CD4-positive, alpha-beta T cell treated with Interleukin-15 for 1 hour (primary cell): ENCODE results near the gene MEG3.

ENCODE experiments used
- DNase-seq: peaks from one replicate; pipeline ENCODE4 v3.0.0-alpha.2; 2020

MEG3 gene

GRCh38 chr14:100882991-100883788 is 57.3 kb downstream of the MEG3 start:
- no peak for DNase-seq

GRCh38 chr14:100883789-100884101 is 57.8 kb downstream of the MEG3 start:
- no peak for DNase-seq

DNA sequence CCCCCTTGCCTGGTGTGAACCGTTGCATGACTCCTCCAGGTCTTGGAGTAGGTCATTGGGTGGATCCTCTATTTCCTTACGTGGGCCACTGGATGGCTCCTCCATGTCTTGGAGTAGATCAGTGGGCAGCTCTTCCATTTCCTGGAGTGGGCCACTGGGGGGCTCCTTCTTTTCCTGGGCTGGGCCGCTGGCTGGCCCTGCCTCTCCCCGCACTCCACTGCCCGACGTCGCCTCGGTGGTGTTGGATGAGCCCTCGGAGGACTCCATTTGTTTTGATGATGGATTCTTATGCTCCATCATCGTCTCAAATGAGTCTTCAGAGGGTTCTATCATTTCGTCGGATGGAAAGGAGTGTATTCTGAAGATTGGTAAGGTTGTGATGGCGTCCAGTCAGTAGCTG is 58.5 kb downstream of the MEG3 start:
- DNase-seq: no peak

- no peak for DNase-seq
Observed at GRCh38 chr14:100885196-100885595, 59.3 kb downstream of the MEG3 start.

- no peak for DNase-seq
Observed at GRCh38 chr14:100885617-100886016, 59.7 kb downstream of the MEG3 start.

- no peak for DNase-seq
Observed at GRCh38 chr14:100887728-100888335, 61.9 kb downstream of the MEG3 start.

- no peak for DNase-seq
Observed at GRCh38 chr14:100888789-100889315, 62.9 kb downstream of the MEG3 start.

GRCh38 chr14:100889641-100890040 is 63.7 kb downstream of the MEG3 start:
- peak; percentile 5 for DNase-seq

DNA sequence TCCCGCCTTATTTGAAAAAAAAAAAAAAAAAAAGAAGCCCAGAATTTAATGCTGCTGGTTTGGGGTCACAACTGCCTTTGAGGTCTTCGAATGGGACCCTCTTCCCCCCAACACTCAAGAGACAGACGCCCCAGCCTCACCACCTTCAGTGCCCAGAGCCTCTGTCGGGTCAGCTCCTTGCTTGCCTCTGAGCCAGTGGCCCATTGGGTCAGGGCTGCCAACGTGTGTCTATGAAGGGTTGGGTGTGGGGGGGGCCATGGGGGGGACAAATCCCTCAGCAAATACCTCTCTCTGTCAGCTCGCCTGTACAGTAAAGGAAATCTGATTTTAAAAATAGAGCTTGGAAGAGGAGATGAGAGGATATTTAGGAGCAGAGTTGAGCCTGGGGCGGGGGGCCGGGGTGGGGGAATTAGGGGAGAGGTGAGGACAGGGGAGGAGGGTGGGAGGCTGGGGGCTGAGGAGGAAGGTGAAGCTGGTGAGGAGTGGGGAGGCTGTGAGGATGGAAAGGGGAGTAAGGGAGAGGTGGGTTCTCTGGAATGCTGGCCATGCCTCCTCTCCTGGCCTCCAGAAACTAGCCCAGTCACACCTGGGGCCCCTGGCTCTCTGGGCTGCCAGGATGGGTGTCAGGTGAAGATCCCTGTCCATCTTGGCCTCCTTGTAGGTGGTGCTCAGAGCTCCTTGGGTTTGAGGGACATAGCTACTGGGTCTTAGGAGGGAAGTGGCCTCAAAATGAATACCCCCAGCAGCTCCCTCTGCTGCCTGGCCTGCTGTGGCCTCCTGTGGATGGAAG is 64.3 kb downstream of the MEG3 start:
- DNase-seq: peak; percentile 4

DNA sequence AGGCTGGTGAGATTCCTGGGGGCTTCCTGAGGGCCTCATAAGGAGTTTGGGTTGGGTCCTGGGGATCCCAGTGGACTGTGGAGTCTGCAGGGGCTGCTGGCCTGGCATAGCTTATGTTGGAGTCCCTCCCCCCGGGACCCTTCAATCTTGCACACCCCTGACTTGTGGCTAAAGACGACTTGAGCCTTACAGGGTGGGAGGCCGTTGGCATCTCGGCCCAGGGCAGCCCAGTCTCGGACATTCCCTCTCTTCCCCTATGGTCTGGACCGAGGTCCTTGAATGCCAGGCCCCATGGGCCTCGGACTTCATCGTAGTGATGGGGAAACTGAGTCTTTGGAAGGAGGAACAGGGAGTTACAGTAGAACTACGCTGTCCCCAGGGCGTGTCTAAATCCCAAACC is 65.1 kb downstream of the MEG3 start:
- DNase-seq: peak; percentile 12

- no peak for DNase-seq
Observed at GRCh38 chr14:100891501-100892445, 65.9 kb downstream of the MEG3 start.

- no peak for DNase-seq
Observed at GRCh38 chr14:100892496-100893227, 66.7 kb downstream of the MEG3 start.

DNA sequence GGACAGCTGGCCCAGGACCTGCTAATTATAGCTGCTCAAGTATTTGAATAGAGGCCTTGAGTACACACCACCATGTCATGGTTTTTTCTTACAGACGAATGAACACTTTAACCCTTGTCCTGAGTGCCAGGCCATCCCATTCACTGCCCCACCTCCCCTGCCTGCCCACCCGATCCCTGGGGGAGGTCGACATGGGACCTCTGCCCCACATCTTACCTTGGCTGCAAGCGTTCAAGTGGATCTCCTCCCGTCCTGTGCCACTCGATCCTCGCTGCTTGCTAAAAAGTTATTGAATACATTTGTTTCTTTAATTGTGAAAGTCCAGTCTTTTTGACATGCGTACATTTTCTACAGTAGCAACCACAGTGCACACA is 67.3 kb downstream of the MEG3 start:
- DNase-seq: no peak

- DNase-seq: no peak
Observed at GRCh38 chr14:100893760-100894159, 67.8 kb downstream of the MEG3 start.

- no peak for DNase-seq
Observed at GRCh38 chr14:100894416-100894815, 68.5 kb downstream of the MEG3 start.

DNA sequence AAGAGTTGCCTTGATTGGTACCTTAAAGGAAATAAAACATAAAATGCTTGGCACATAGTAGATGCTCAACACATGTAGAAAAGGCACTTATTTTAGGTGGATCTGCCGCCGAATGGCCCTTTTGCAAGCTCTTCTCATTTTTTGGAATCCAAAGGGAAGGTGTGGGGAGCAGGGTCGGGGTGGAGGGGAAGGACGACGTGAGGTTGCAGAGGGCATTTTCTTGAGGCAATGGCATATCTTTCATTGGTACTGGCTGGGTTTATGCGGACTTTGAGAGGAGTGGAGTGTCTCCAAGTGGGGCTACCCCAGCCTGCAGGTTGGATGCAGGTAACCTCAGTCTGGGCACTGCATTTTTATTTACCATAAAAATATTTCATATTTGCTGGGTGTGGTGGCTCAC is 69.5 kb downstream of the MEG3 start:
- DNase-seq: no peak

DNA sequence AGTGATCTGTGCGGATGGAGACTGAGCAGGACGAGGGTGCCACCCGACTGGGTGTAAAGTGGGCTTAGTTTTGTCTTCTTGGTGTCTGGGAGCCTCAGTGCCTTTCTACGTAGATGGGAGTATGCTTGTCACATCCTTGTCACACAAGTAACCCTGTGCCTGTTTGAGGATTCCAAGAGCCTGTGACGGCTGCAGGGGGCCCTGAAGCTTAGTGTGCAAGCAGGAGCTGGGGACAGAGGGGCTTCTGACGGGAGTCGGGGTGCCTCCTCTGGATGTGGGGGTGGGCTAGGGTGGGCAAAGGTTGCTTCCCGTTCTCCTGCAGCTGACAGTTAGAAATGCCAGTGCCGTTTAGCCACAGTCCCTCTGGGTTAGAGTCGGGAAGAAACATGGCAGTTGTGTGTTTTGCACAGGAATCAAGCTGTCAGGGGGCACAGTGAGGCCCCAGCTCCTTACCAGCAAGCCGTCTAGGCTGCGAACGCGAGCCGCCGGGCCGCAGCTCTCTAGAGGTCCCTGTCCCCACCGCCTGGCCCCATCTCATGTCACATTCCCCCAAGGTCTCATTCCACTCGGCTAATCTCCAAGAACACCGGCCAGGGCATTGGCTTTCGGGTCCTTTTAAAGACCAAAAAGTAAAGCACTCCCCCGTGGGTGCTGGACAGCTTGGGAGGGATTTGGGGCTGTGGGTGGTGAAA is 70.6 kb downstream of the MEG3 start:
- no peak for DNase-seq

- DNase-seq: no peak
Observed at GRCh38 chr14:100898465-100898864, 72.5 kb downstream of the MEG3 start.

DNA sequence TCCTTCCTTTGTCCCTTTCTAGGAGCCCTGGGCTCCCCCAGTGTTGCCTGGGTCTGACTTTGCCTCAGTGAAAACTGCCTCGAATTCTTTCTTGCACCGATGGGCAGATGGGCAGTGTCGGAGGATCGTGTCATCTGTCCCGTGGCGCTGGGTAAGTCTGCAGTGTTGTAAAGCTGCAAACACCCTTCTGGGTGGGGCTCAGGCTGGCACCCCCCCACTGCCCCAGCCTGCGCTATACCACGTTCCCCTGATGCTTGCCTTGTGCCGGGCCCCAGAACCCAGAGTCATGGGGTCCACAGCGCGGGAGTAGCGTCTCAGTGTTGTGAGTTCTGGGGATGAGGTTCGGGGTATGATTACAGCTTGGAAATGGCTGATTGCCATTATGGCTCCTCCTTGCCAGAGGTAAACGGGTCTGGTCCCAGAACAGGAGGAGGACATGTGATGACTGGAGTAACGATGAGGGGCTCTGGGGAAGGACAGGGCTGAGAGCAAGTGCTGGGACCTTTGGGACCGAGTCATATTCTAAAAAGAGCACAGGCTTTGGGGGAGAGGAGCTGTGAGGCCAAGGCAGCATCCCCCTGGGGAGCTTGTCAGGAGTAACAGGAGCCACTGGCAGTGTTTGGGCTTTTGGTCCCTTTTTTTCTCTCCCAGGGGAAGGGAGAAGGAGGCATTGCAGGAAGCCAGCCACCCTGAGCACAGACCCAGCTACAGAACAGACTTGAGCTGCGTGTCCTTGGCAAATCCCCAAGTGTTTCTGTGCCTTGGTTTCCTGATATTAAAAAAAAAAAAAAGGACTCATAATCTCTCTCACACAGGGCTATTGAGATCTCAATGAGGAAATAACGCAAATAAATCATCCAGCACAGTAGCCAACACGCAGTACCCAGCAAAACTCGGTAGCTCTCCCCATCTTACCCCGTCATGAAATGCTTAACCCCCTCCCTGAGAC is 73.3 kb downstream of the MEG3 start:
- no peak for DNase-seq
